HG02571 (cell line): Measurements from ENCODE around the gene ACER2.

Experiments
- ATAC-seq: cut with Tn5 transposase; IDR thresholded peaks from one replicate; pipeline ENCODE4 v1.9.1; 2021; ENCODE audit warnings: mild to moderate bottlenecking, moderate library complexity; ENCODE audit not compliant: unreplicated experiment

Gene ACER2

GRCh38 chr9:19481971-19482404 lies 73.2 kb downstream of the ACER2 start:
- ATAC-seq, result no peak

GRCh38 chr9:19484699-19485098 lies 75.9 kb downstream of the ACER2 start:
- ATAC-seq, result no peak

- ATAC-seq, result no peak
These were observed 76.4 kb downstream of the ACER2 start for GRCh38 chr9:19485193-19485592.

GRCh38 chr9:19486803-19487202 lies 78.0 kb downstream of the ACER2 start:
- ATAC-seq, result no peak

DNA sequence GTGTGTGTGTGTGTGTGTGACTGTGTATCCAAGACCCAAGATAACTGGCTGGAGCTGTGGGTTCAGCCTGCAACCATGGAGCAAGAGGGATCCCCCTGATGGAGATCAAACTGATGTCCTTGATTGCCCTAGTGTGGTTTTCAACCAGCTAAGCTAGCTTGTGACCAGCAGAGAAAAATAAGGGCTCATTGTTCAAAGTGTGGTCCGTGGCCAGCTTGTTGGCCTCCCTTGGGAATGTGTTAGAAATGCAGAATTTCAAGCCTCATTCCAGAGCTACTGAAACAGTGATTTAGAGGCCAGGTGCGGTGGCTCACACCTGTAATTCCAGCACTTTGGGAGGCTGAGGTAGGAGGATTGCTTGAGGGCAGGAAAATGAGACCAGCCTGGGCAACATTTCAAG lies 79.9 kb downstream of the ACER2 start:
- ATAC-seq, result no peak

GRCh38 chr9:19490269-19490668 lies 81.5 kb downstream of the ACER2 start:
- no peak for ATAC-seq

DNA sequence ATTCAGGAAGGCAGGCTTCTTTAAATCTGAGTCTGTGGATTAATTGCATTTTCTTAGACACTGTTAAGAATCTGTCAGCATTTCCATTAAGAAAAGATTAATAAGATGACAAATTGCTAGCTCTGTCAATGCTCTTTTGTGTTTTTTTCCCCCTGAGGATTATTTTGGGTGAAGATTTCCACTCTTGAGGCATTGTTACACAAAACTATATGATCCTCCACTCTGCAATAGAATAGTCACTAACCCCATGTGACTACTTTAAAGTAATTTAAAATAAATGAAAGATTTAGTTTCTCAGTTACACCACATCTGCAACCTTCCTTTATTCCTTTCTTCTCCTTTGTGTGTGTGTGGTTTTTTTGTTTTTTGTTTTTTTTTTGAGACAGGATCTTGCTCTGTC lies 82.0 kb downstream of the ACER2 start:
- ATAC-seq, result no peak

DNA sequence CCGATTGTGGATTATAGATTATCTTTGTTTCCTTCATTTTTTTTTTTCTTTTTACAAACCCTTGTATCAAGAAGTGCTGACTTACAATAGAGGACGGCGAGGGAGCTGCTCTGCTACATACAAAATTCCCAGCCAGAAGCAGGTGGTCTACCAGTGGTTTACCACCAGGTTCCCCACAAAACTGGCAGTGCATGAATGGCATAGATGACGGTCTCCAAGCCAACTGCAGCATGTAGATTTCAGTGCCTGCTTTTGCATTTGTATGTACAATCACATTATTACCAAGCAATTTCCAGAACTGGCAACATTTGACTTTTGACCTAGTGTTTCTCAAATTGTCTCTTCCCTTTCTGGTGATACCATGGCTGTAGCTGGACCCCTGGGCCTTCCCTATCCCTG lies 84.0 kb downstream of the ACER2 start:
- ATAC-seq, result no peak

GRCh38 chr9:19493174-19493811 lies 84.5 kb downstream of the ACER2 start:
- ATAC-seq, result peak; percentile 74

- ATAC-seq, result no peak
These were observed 85.1 kb downstream of the ACER2 start for GRCh38 chr9:19493876-19494275.

- no peak for ATAC-seq
These were observed 86.6 kb downstream of the ACER2 start for GRCh38 chr9:19495186-19496028.

GRCh38 chr9:19496321-19497050 lies 87.7 kb downstream of the ACER2 start:
- ATAC-seq, result no peak

DNA sequence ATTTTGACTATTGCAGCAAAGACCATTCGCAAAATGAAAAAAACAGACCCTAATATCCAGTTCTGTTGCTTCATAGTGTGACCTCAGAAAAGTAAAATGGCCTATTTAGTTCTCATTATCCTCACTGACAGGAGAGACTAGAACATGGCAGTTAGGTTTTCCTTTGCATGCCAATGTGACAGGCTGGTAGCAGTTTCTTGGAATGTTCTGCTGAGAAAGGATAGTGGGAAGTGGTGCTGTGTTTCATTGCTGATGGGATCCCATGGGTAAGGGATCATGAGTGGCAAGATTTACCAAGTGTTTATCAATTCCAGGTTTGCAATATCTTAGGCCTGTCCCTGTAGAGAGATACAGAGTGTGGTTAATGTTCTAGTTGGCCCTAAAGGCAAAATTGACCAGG lies 88.5 kb downstream of the ACER2 start:
- ATAC-seq, result no peak

DNA sequence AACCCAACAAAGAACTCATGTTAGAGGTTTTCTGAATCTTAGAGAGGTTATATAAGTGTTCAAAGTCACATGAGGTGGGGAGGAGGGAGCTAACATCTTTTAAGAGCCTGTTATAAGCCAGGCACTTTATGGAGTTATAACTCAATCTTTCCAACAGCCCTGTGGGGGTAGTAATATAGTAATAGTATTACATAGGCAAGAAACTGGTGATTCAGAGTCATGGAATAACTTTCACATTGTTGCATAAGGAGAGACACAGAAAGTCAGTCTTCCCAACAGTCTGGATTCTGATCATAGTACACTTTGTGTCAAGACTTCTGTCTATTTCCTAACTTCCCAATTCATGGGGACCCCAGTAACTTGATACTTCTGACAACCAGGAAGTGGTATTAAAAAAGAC lies 89.2 kb downstream of the ACER2 start:
- ATAC-seq, result no peak
